Hepatocyte (in vitro differentiated cells): ENCODE measurements around the gene EDAR. TPM values are rescaled to one million over a fixed set of nuclear protein-coding genes. Genes with fewer than 3 reads are reported as not detected.

Experiments used
- DNase-seq: peaks from one replicate; pipeline ENCODE4 v3.0.0-alpha.2; 2016; ENCODE audit warnings: low spot score
- H2AFZ ChIP-seq: fragments of 200-600 bp; sonication (generic); 2 replicates; pipeline ENCODE4 v1.6.0; 2016; ENCODE audit warnings: antibody characterized with exemption, mild to moderate bottlenecking
- H3K27ac ChIP-seq: fragments of 200-600 bp; sonication (generic); 2 replicates; pipeline ENCODE4 v1.5.1; 2016; ENCODE audit warnings: mild to moderate bottlenecking
- H3K27me3 ChIP-seq: fragments of 200-600 bp; sonication (generic); 2 replicates; pipeline ENCODE4 v1.6.1; 2016
- H3K36me3 ChIP-seq: fragments of 200-600 bp; sonication (generic); replicated peaks from 2 replicates; pipeline ENCODE4 v1.5.1; 2016; ENCODE audit warnings: low read depth; ENCODE audit not compliant: insufficient read depth
- H3K4me1 ChIP-seq: fragments of 200-600 bp; sonication (generic); 2 replicates; pipeline ENCODE4 v1.5.1; 2016; ENCODE audit warnings: mild to moderate bottlenecking, moderate library complexity; ENCODE audit not compliant: insufficient read depth
- H3K4me2 ChIP-seq: fragments of 200-600 bp; sonication (generic); 2 replicates; pipeline ENCODE4 v1.6.0; 2016
- H3K4me3 ChIP-seq: fragments of 200-600 bp; sonication (generic); 2 replicates; pipeline ENCODE4 v1.5.1; 2016; ENCODE audit warnings: mild to moderate bottlenecking
- H3K79me2 ChIP-seq: fragments of 200-600 bp; sonication (generic); 2 replicates; pipeline ENCODE4 v1.6.0; 2017; ENCODE audit warnings: mild to moderate bottlenecking
- H3K9me2 ChIP-seq: fragments of 200-600 bp; sonication (generic); replicated peaks from 2 replicates; pipeline ENCODE4 v1.6.0; 2017; ENCODE audit warnings: mild to moderate bottlenecking; ENCODE audit not compliant: insufficient read depth
- H3K9me3 ChIP-seq: fragments of 200-600 bp; sonication (generic); 2 replicates; pipeline ENCODE4 v1.5.1; 2016; ENCODE audit warnings: low read depth, mild to moderate bottlenecking
- H4K20me1 ChIP-seq: fragments of 200-600 bp; sonication (generic); 2 replicates; pipeline ENCODE4 v1.6.0; 2016; ENCODE audit warnings: mild to moderate bottlenecking; ENCODE audit not compliant: insufficient read depth, poor library complexity, severe bottlenecking
- CTCF ChIP-seq: fragments of 200-600 bp; sonication (generic); IDR thresholded peaks from 2 replicates; pipeline ENCODE4 v1.5.1; 2016; ENCODE audit warnings: antibody characterized with exemption, mild to moderate bottlenecking; ENCODE audit not compliant: poor library complexity
- EZH2 ChIP-seq: fragments of 200-600 bp; sonication (generic); IDR thresholded peaks from 2 replicates; pipeline ENCODE4 v1.6.1; 2016; ENCODE audit warnings: antibody characterized with exemption, mild to moderate bottlenecking, borderline replicate concordance
- EZH2phosphoT487 ChIP-seq: fragments of 200-600 bp; sonication (generic); IDR thresholded peaks from one replicate; pipeline ENCODE4 v1.6.1; 2018; ENCODE audit warnings: antibody characterized with exemption, mild to moderate bottlenecking, low read depth, moderate library complexity; ENCODE audit not compliant: unreplicated experiment, severe bottlenecking
- WGBS: methylation state at CpG from one replicate; pipeline ENCODE4 v1.1.6; 2016; ENCODE audit warnings: low lambda C conversion rate; ENCODE audit errors: missing lambda C conversion rate; 5-methylcytosine and 5-hydroxymethylcytosine counted together
- polyA plus RNA-seq: library from polyadenylated mRNA; unstranded; fragments of >200 nt; fragmentation: Nextera tagmentation; extraction: Ambion mirVana; gene quantifications from 2 replicates; pipeline ENCODE4 v1.2.1, GENCODE V29; 2016
- total RNA-seq: library from RNA; depleted of rRNA; stranded (reverse); fragments of >200 nt; gene quantifications from 2 replicates; pipeline ENCODE4 v1.2.3, GENCODE V29; 2014

EDAR gene
- total and polyA plus RNA-seq, 2 experiments from 2014 or later: 0.20 to 0.21 TPM

GRCh38 chr2:108936866-108937265 lies 52.2 kb downstream of the EDAR start:
- H3K36me3 ChIP-seq: no peaks in the 10 kb centered on the region
- H3K4me2 ChIP-seq: no peak overlapping the region
- no peaks in the 10 kb centered on the region for H4K20me1 ChIP-seq
- TF ChIP-seq EZH2phosphoT487 (no peak), EZH2 (no peak), CTCF (no peak)
- H3K27me3 ChIP-seq: no peaks in the 10 kb centered on the region
- no peak overlapping the region for H3K4me3 ChIP-seq
- H3K9me3 ChIP-seq: no peaks in the 10 kb centered on the region
- no peak overlapping the region for H3K27ac ChIP-seq
- 77% methylated on average over 7 of the region's 7 CpGs for WGBS
- H3K9me2 ChIP-seq: no peaks in the 10 kb centered on the region
- no peak for DNase-seq
- H3K4me1 ChIP-seq: peaks cover 4% of the 10 kb centered on the region
- no peaks in the 10 kb centered on the region for H3K79me2 ChIP-seq
- H2AFZ ChIP-seq: no peak overlapping the region

DNA sequence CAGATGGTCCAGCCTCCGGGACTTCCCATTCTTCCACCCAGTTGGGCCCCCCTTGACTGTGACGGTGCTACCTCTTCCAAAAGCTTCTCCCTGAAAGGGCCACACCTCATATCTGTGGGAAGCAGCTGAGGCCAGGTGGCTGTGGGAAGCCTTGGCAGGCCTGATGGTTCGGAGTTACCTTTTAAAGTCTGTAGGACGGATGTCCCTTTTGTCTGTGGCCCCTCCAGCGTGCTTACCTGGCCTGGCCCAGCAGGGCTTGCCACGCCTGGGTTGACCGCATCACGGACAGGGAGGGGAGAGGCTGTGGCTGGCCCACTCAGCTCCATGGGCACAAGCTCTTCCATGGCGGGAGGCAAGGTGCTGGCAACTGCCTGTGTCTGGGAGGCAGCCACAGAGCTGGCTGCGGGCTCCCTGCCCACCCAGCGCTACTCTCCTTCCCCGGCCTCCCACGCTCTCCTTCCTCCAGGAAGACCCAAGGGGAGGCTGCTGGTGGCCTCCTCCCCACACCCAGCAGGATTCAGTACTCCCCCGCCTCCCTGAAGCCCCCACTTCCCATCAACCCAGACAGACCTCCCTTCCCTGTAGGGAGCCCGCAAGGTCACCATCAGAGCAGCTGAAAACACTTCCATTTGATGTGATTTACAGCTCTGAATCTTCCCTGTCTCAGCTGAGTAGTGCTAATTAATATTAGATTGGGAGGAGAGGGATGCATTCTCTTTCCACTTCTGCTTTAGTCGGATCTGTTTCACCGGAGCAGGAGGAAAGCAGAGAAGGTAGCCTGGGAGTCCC lies 52.8 kb downstream of the EDAR start:
- no peak overlapping the region for H3K4me3 ChIP-seq
- no peak for DNase-seq
- H3K9me2 ChIP-seq: no peaks in the 10 kb centered on the region
- H2AFZ ChIP-seq: no peak overlapping the region
- no peak overlapping the region for H3K4me2 ChIP-seq
- H3K27me3 ChIP-seq: no peaks in the 10 kb centered on the region
- H3K79me2 ChIP-seq: no peaks in the 10 kb centered on the region
- WGBS: 90% methylated on average over 15 of the region's 17 CpGs
- H4K20me1 ChIP-seq: no peaks in the 10 kb centered on the region
- TF ChIP-seq EZH2phosphoT487: no peak
- TF ChIP-seq EZH2: no peak
- TF ChIP-seq CTCF: no peak
- no peaks in the 10 kb centered on the region for H3K9me3 ChIP-seq
- H3K27ac ChIP-seq: no peak overlapping the region
- no peaks in the 10 kb centered on the region for H3K36me3 ChIP-seq
- H3K4me1 ChIP-seq: peaks cover 4% of the 10 kb centered on the region

DNA sequence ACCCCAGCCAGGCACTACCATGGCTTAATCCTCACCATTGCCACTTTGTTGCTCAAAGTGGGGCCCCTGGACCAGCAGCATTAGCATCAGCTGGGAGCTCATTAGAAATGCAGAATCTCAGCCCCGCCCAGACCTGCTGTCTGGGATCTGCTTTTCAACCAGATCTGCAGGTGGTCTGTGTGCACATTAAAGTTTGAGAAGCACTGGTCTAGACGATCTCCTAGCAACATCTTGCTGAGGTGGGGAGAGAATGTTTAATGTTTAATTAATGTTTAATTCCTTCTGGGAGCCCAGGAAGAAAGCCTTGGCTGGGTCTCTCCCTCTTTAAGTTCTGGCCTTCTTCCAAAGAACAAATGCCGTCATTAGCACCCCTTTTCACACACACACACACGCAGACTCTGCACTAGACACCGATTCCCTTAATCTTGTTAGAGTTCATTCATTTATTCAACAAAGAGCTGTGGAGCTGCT lies 53.7 kb downstream of the EDAR start:
- TF ChIP-seq EZH2 (no peak), EZH2phosphoT487 (no peak), CTCF (no peak)
- Histone ChIP-seq H3K27ac (no peak overlapping the region), H3K4me3 (no peak overlapping the region), H3K9me2 (no peaks in the 10 kb centered on the region), H3K9me3 (no peaks in the 10 kb centered on the region), H3K4me2 (no peak overlapping the region), H3K4me1 (peaks cover 4% of the 10 kb centered on the region), H2AFZ (no peak overlapping the region), H4K20me1 (no peaks in the 10 kb centered on the region), H3K79me2 (no peaks in the 10 kb centered on the region), H3K27me3 (no peaks in the 10 kb centered on the region), H3K36me3 (no peaks in the 10 kb centered on the region)
- 73% methylated on average over 5 of the region's 5 CpGs for WGBS
- DNase-seq: no peak
